ENCODE measurements around the gene NEXN.

NEXN gene

DNA sequence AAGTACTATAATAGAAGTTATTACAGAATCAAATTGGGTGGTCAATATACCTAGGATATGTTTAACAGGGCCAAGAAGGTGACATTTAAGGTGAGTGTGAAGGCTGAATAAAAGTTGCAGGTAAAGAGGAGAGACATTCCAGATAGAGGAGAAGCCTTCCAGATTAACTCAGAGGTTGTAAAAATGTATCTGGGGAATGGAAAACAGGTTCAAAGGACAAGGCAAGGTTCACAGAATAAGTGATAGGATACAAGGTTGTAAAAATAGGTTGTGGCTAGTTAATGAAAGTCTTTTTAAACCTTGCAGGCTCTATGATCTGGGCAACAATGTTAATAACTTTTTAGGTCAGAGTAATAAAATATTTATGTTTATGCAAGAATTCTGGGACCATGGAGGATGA lies 50.2 kb downstream of the NEXN start:
- no peak overlapping the region for H3K27ac Mint-ChIP-seq
- no peak for ATAC-seq
- no peak overlapping the region for H3K4me3 Mint-ChIP-seq

GRCh38 chr1:77940921-77941570 lies 52.6 kb downstream of the NEXN start:
- DNase-seq (no peak), ATAC-seq (peak; percentile 80)
- Mint-ChIP-seq H3K27ac (peak overlapping the region in 1 of 2 donors; percentile 14), H3K4me3 (no peak overlapping the region), H3K4me1 (peaks cover 23% of the 10 kb centered on the region), H3K27me3 (no peaks in the 10 kb centered on the region), H3K9me3 (peaks cover 0 to 4% of the 10 kb centered on the region in 2 donors)

More for the DNA sequence above, 50.2 kb downstream of the NEXN start:
- H3K9me3 Mint-ChIP-seq: peaks cover 0 to 4% of the 10 kb centered on the region in 2 donors
- H3K27me3 Mint-ChIP-seq: no peaks in the 10 kb centered on the region
- DNase-seq: no peak
- peaks cover 23% of the 10 kb centered on the region for H3K4me1 Mint-ChIP-seq

GRCh38 chr1:77942400-77943140 lies 54.1 kb downstream of the NEXN start:
- peaks cover 23% of the 10 kb centered on the region for H3K4me1 Mint-ChIP-seq
- peak overlapping the region in 1 of 2 donors; percentile 68 for H3K27ac Mint-ChIP-seq
- ATAC-seq (no peak), DNase-seq (no peak)
- H3K9me3 Mint-ChIP-seq: peaks cover 0 to 4% of the 10 kb centered on the region in 2 donors
- no peaks in the 10 kb centered on the region for H3K27me3 Mint-ChIP-seq
- no peak overlapping the region for H3K4me3 Mint-ChIP-seq

DNA sequence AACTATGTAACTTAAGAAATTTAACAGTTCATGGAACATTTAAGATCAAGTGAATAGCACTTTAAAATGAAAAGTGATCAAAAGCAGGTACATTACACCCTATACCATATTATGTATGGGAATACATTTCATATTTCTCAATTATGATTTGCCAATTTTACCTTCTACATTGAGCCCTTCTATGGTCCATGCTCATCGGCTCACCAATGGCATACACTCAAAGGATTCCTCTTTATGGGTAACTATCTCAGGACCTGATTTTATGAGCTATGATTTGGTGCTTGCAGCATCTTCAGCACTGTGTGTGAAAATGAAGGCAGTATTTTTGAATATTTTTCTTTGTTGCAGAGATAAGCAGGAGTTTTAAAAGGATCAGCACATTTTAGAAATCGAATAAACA lies 56.9 kb downstream of the NEXN start:
- H3K4me3 Mint-ChIP-seq: no peak overlapping the region
- H3K9me3 Mint-ChIP-seq: peaks cover 0 to 4% of the 10 kb centered on the region in 2 donors
- no peaks in the 10 kb centered on the region for H3K27me3 Mint-ChIP-seq
- no peak overlapping the region for H3K27ac Mint-ChIP-seq
- ATAC-seq: no peak
- peaks cover 41% of the 10 kb centered on the region for H3K4me1 Mint-ChIP-seq
- DNase-seq: no peak

- Mint-ChIP-seq H3K4me3 (no peak overlapping the region), H3K9me3 (no peaks in the 10 kb centered on the region), H3K27me3 (no peaks in the 10 kb centered on the region), H3K27ac (peak overlapping the region in 1 of 2 donors; percentile 80), H3K4me1 (peaks cover 43% of the 10 kb centered on the region)
- no peak for ATAC-seq
- DNase-seq: no peak
Measured at GRCh38 chr1:77948841-77949424, 60.5 kb downstream of the NEXN start.

- H3K4me1 Mint-ChIP-seq: peaks cover 43% of the 10 kb centered on the region
- peak; percentile 42 for ATAC-seq
- H3K4me3 Mint-ChIP-seq: no peak overlapping the region
- H3K27ac Mint-ChIP-seq: no peak overlapping the region
- no peak for DNase-seq
- no peaks in the 10 kb centered on the region for H3K27me3 Mint-ChIP-seq
- H3K9me3 Mint-ChIP-seq: no peaks in the 10 kb centered on the region
Measured at GRCh38 chr1:77950873-77951272, 62.4 kb downstream of the NEXN start.

DNA sequence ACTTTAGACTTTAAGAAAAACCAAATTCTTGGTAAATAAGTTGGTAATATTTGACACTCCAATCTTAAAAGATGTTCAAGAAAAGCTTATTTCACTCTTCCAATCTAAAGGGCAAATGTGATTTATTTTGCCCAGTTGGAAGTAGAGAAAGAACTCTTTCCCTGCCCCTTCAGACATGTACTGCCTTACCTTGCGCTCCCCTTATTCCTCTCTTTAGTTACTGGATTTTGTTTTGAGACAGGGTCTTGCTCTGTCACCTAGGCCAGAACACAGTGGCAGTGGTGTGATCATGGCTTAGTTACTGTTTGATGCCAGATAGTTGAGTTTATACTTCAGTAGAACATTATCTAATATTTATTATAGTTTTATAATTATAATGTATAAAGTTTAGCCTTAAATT lies 62.9 kb downstream of the NEXN start:
- Mint-ChIP-seq H3K9me3 (no peaks in the 10 kb centered on the region), H3K27me3 (no peaks in the 10 kb centered on the region), H3K4me3 (no peak overlapping the region), H3K27ac (peak overlapping the region in 1 of 2 donors; percentile 88), H3K4me1 (peaks cover 43% of the 10 kb centered on the region)
- no peak for DNase-seq
- no peak for ATAC-seq

- H3K9me3 Mint-ChIP-seq: no peaks in the 10 kb centered on the region
- H3K4me3 Mint-ChIP-seq: no peak overlapping the region
- H3K27me3 Mint-ChIP-seq: no peaks in the 10 kb centered on the region
- H3K4me1 Mint-ChIP-seq: peaks cover 36% of the 10 kb centered on the region
- H3K27ac Mint-ChIP-seq: peak overlapping the region in 1 of 2 donors; percentile 86
- ATAC-seq (no peak), DNase-seq (no peak)
Measured at GRCh38 chr1:77953907-77954306, 65.5 kb downstream of the NEXN start.

- no peaks in the 10 kb centered on the region for H3K9me3 Mint-ChIP-seq
- H3K27me3 Mint-ChIP-seq: no peaks in the 10 kb centered on the region
- H3K4me3 Mint-ChIP-seq: no peak overlapping the region
- ATAC-seq (no peak), DNase-seq (no peak)
- no peak overlapping the region for H3K27ac Mint-ChIP-seq
- peaks cover 33% of the 10 kb centered on the region for H3K4me1 Mint-ChIP-seq
Measured at GRCh38 chr1:77954521-77954920, 66.1 kb downstream of the NEXN start.

GRCh38 chr1:77955709-77956108 lies 67.3 kb downstream of the NEXN start:
- no peak overlapping the region for H3K27ac Mint-ChIP-seq
- H3K4me1 Mint-ChIP-seq: peaks cover 34% of the 10 kb centered on the region
- no peaks in the 10 kb centered on the region for H3K9me3 Mint-ChIP-seq
- DNase-seq (no peak), ATAC-seq (no peak)
- H3K27me3 Mint-ChIP-seq: no peaks in the 10 kb centered on the region
- H3K4me3 Mint-ChIP-seq: no peak overlapping the region

GRCh38 chr1:77956464-77956863 lies 68.0 kb downstream of the NEXN start:
- Mint-ChIP-seq H3K27me3 (no peaks in the 10 kb centered on the region), H3K4me3 (no peak overlapping the region), H3K9me3 (no peaks in the 10 kb centered on the region), H3K27ac (no peak overlapping the region), H3K4me1 (peaks cover 32% of the 10 kb centered on the region)
- DNase-seq (no peak), ATAC-seq (no peak)

- no peak for DNase-seq
- ATAC-seq: no peak
- H3K9me3 Mint-ChIP-seq: no peaks in the 10 kb centered on the region
- H3K4me3 Mint-ChIP-seq: no peak overlapping the region
- no peak overlapping the region for H3K27ac Mint-ChIP-seq
- H3K4me1 Mint-ChIP-seq: peaks cover 28% of the 10 kb centered on the region
- no peaks in the 10 kb centered on the region for H3K27me3 Mint-ChIP-seq
Measured at GRCh38 chr1:77958391-77958790, 70.0 kb downstream of the NEXN start.

GRCh38 chr1:77958850-77959249 lies 70.4 kb downstream of the NEXN start:
- Mint-ChIP-seq H3K4me3 (no peak overlapping the region), H3K27ac (no peak overlapping the region), H3K9me3 (no peaks in the 10 kb centered on the region)

GRCh38 chr1:77961392-77961791 lies 73.0 kb downstream of the NEXN start:
- Mint-ChIP-seq H3K4me3 (no peak overlapping the region), H3K27me3 (no peaks in the 10 kb centered on the region), H3K9me3 (no peaks in the 10 kb centered on the region), H3K27ac (peak overlapping the region; percentile 43 to 58), H3K4me1 (peaks cover 41% of the 10 kb centered on the region)
- ATAC-seq: no peak
- no peak for DNase-seq

More at GRCh38 chr1:77958850-77959249, 70.4 kb downstream of the NEXN start:
- no peaks in the 10 kb centered on the region for H3K27me3 Mint-ChIP-seq
- no peak for DNase-seq
- ATAC-seq: no peak
- H3K4me1 Mint-ChIP-seq: peaks cover 28% of the 10 kb centered on the region

- Mint-ChIP-seq H3K4me1 (peaks cover 51% of the 10 kb centered on the region), H3K27me3 (no peaks in the 10 kb centered on the region), H3K4me3 (no peak overlapping the region), H3K27ac (peak overlapping the region in 1 of 2 donors; percentile 62), H3K9me3 (no peaks in the 10 kb centered on the region)
- peak; percentile 59 for ATAC-seq
- DNase-seq: no peak
Measured at GRCh38 chr1:77966291-77966690, 77.9 kb downstream of the NEXN start.

DNA sequence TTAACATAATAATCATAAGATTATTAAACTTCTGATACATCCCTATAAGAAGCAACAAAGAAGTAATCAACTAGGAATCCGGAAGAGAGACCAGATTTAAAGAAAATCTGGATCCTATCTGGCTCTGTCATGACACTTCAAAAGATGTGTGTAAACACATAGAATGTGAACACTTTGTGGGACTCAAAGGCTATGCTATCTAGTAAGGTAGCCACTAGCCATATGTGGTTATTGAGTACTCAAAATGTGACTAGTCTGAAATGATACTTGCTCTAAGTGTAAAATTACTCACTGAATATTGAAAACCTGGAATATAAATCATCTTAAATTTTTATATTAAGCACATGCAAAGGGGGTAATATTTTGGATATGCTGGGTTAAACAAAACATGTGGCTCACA lies 81.8 kb downstream of the NEXN start:
- no peaks in the 10 kb centered on the region for H3K27me3 Mint-ChIP-seq
- peaks cover 64% of the 10 kb centered on the region for H3K4me1 Mint-ChIP-seq
- peak overlapping the region in 1 of 2 donors; percentile 34 for H3K27ac Mint-ChIP-seq
- peak; percentile 60 for ATAC-seq
- no peaks in the 10 kb centered on the region for H3K9me3 Mint-ChIP-seq
- H3K4me3 Mint-ChIP-seq: peak overlapping the region in 1 of 2 donors; percentile 26
- DNase-seq: no peak
